Activated naive CD8-positive, alpha-beta T cell treated with anti-CD3 and anti-CD28 coated beads for 36 hours (primary cell): ENCODE data around the gene B3GALT5. TPM values are rescaled to one million over a fixed set of nuclear protein-coding genes. Genes with fewer than 3 reads are reported as not detected.

Experiments used
- DNase-seq: peaks from one replicate; pipeline ENCODE4 v3.0.0; 2021
- H3K27ac Mint-ChIP-seq: one replicate; pipeline ENCODE4 v1.8.0; 2022; ENCODE audit warnings: mild to moderate bottlenecking, moderate library complexity, mixed read lengths
- H3K27me3 Mint-ChIP-seq: one replicate; pipeline ENCODE4 v1.8.0; 2022; ENCODE audit warnings: mild to moderate bottlenecking, mixed read lengths
- H3K36me3 Mint-ChIP-seq: one replicate; pipeline ENCODE4 v1.8.0; 2021; ENCODE audit warnings: mild to moderate bottlenecking, mixed read lengths
- H3K4me1 Mint-ChIP-seq: one replicate; pipeline ENCODE4 v1.8.0; 2021; ENCODE audit warnings: mixed read lengths
- H3K4me3 Mint-ChIP-seq: one replicate; pipeline ENCODE4 v1.8.0; 2022; ENCODE audit warnings: mild to moderate bottlenecking, moderate library complexity, mixed read lengths
- H3K9me3 Mint-ChIP-seq: one replicate; pipeline ENCODE4 v1.8.0; 2022; ENCODE audit warnings: mixed read lengths
- total RNA-seq, 2 experiments: library from RNA; stranded (reverse); gene quantifications; one replicate each; pipeline ENCODE4 v1.2.3, GENCODE V29; 2021

The B3GALT5 gene
- total RNA-seq, 2 experiments from 2014 or later = not detected

- Mint-ChIP-seq H3K27ac (no peak overlapping the region), H3K36me3 (no peaks in the 10 kb centered on the region), H3K4me3 (no peak overlapping the region), H3K27me3 (peaks cover 9% of the 10 kb centered on the region), H3K9me3 (no peaks in the 10 kb centered on the region), H3K4me1 (no peaks in the 10 kb centered on the region)
- DNase-seq = no peak
Observed at GRCh38 chr21:39663742-39664492, 51.2 kb downstream of the B3GALT5 start.

- H3K36me3 Mint-ChIP-seq = no peaks in the 10 kb centered on the region
- no peak overlapping the region for H3K27ac Mint-ChIP-seq
- no peaks in the 10 kb centered on the region for H3K4me1 Mint-ChIP-seq
- H3K27me3 Mint-ChIP-seq = peaks cover 9% of the 10 kb centered on the region
- H3K9me3 Mint-ChIP-seq = no peaks in the 10 kb centered on the region
- no peak for DNase-seq
- H3K4me3 Mint-ChIP-seq = no peak overlapping the region
Observed at GRCh38 chr21:39664586-39664985, 51.8 kb downstream of the B3GALT5 start.

GRCh38 chr21:39666026-39666425 lies 53.3 kb downstream of the B3GALT5 start:
- no peaks in the 10 kb centered on the region for H3K9me3 Mint-ChIP-seq
- no peaks in the 10 kb centered on the region for H3K36me3 Mint-ChIP-seq
- no peaks in the 10 kb centered on the region for H3K27me3 Mint-ChIP-seq
- H3K4me3 Mint-ChIP-seq = no peak overlapping the region
- no peak overlapping the region for H3K27ac Mint-ChIP-seq
- DNase-seq = no peak
- H3K4me1 Mint-ChIP-seq = no peaks in the 10 kb centered on the region

GRCh38 chr21:39666681-39667315 lies 54.1 kb downstream of the B3GALT5 start:
- Mint-ChIP-seq H3K4me1 (no peaks in the 10 kb centered on the region), H3K4me3 (no peak overlapping the region), H3K27me3 (no peaks in the 10 kb centered on the region), H3K27ac (no peak overlapping the region), H3K9me3 (no peaks in the 10 kb centered on the region), H3K36me3 (no peaks in the 10 kb centered on the region)
- no peak for DNase-seq

- Mint-ChIP-seq H3K27ac (no peak overlapping the region), H3K9me3 (no peaks in the 10 kb centered on the region), H3K36me3 (no peaks in the 10 kb centered on the region), H3K27me3 (no peaks in the 10 kb centered on the region), H3K4me3 (no peak overlapping the region), H3K4me1 (no peaks in the 10 kb centered on the region)
- DNase-seq = no peak
Observed at GRCh38 chr21:39667353-39667891, 54.7 kb downstream of the B3GALT5 start.

- H3K9me3 Mint-ChIP-seq = no peaks in the 10 kb centered on the region
- no peak overlapping the region for H3K4me3 Mint-ChIP-seq
- H3K36me3 Mint-ChIP-seq = no peaks in the 10 kb centered on the region
- H3K4me1 Mint-ChIP-seq = no peaks in the 10 kb centered on the region
- H3K27me3 Mint-ChIP-seq = peaks cover 5% of the 10 kb centered on the region
- no peak for DNase-seq
- H3K27ac Mint-ChIP-seq = no peak overlapping the region
Observed at GRCh38 chr21:39668369-39668768, 55.6 kb downstream of the B3GALT5 start.

- DNase-seq = no peak
- Mint-ChIP-seq H3K27ac (no peak overlapping the region), H3K9me3 (no peaks in the 10 kb centered on the region), H3K36me3 (no peaks in the 10 kb centered on the region), H3K4me3 (no peak overlapping the region), H3K27me3 (peaks cover 12% of the 10 kb centered on the region), H3K4me1 (no peaks in the 10 kb centered on the region)
Observed at GRCh38 chr21:39669485-39669884, 56.7 kb downstream of the B3GALT5 start.

GRCh38 chr21:39669976-39670661 lies 57.4 kb downstream of the B3GALT5 start:
- Mint-ChIP-seq H3K27me3 (peaks cover 14% of the 10 kb centered on the region), H3K9me3 (no peaks in the 10 kb centered on the region), H3K36me3 (no peaks in the 10 kb centered on the region), H3K4me1 (no peaks in the 10 kb centered on the region), H3K4me3 (no peak overlapping the region), H3K27ac (no peak overlapping the region)
- no peak for DNase-seq

- Mint-ChIP-seq H3K27ac (no peak overlapping the region), H3K9me3 (no peaks in the 10 kb centered on the region), H3K36me3 (no peaks in the 10 kb centered on the region), H3K4me3 (no peak overlapping the region), H3K4me1 (no peaks in the 10 kb centered on the region), H3K27me3 (peaks cover 16% of the 10 kb centered on the region)
- DNase-seq = no peak
Observed at GRCh38 chr21:39670701-39671100, 58.0 kb downstream of the B3GALT5 start.

GRCh38 chr21:39671986-39672385 lies 59.2 kb downstream of the B3GALT5 start:
- no peak overlapping the region for H3K27ac Mint-ChIP-seq

GRCh38 chr21:39673163-39673562 lies 60.4 kb downstream of the B3GALT5 start:
- no peak for DNase-seq
- no peaks in the 10 kb centered on the region for H3K36me3 Mint-ChIP-seq
- H3K4me1 Mint-ChIP-seq = no peaks in the 10 kb centered on the region
- no peak overlapping the region for H3K4me3 Mint-ChIP-seq
- H3K9me3 Mint-ChIP-seq = no peaks in the 10 kb centered on the region
- H3K27ac Mint-ChIP-seq = no peak overlapping the region
- H3K27me3 Mint-ChIP-seq = peaks cover 16% of the 10 kb centered on the region

More at GRCh38 chr21:39671986-39672385, 59.2 kb downstream of the B3GALT5 start:
- Mint-ChIP-seq H3K4me3 (no peak overlapping the region), H3K36me3 (no peaks in the 10 kb centered on the region), H3K9me3 (no peaks in the 10 kb centered on the region), H3K4me1 (no peaks in the 10 kb centered on the region), H3K27me3 (peaks cover 16% of the 10 kb centered on the region)
- no peak for DNase-seq

- no peak for DNase-seq
- Mint-ChIP-seq H3K36me3 (no peaks in the 10 kb centered on the region), H3K27me3 (peaks cover 16% of the 10 kb centered on the region), H3K4me3 (no peak overlapping the region), H3K9me3 (no peaks in the 10 kb centered on the region), H3K4me1 (no peaks in the 10 kb centered on the region), H3K27ac (no peak overlapping the region)
Observed at GRCh38 chr21:39673736-39674135, 61.0 kb downstream of the B3GALT5 start.

GRCh38 chr21:39674801-39675200 lies 62.1 kb downstream of the B3GALT5 start:
- no peak overlapping the region for H3K4me3 Mint-ChIP-seq
- H3K27ac Mint-ChIP-seq = no peak overlapping the region

GRCh38 chr21:39675590-39675989 lies 62.9 kb downstream of the B3GALT5 start:
- H3K4me1 Mint-ChIP-seq = no peaks in the 10 kb centered on the region
- no peaks in the 10 kb centered on the region for H3K9me3 Mint-ChIP-seq
- no peak overlapping the region for H3K4me3 Mint-ChIP-seq
- DNase-seq = no peak
- H3K36me3 Mint-ChIP-seq = no peaks in the 10 kb centered on the region
- peaks cover 16% of the 10 kb centered on the region for H3K27me3 Mint-ChIP-seq
- no peak overlapping the region for H3K27ac Mint-ChIP-seq

More at GRCh38 chr21:39674801-39675200, 62.1 kb downstream of the B3GALT5 start:
- H3K36me3 Mint-ChIP-seq = no peaks in the 10 kb centered on the region
- H3K9me3 Mint-ChIP-seq = no peaks in the 10 kb centered on the region
- no peaks in the 10 kb centered on the region for H3K4me1 Mint-ChIP-seq
- no peak for DNase-seq
- peaks cover 16% of the 10 kb centered on the region for H3K27me3 Mint-ChIP-seq

- no peaks in the 10 kb centered on the region for H3K36me3 Mint-ChIP-seq
- H3K4me1 Mint-ChIP-seq = no peaks in the 10 kb centered on the region
- no peak for DNase-seq
- H3K4me3 Mint-ChIP-seq = no peak overlapping the region
- H3K27me3 Mint-ChIP-seq = peaks cover 16% of the 10 kb centered on the region
- H3K27ac Mint-ChIP-seq = no peak overlapping the region
- H3K9me3 Mint-ChIP-seq = no peaks in the 10 kb centered on the region
Observed at GRCh38 chr21:39675993-39676661, 63.4 kb downstream of the B3GALT5 start.
